Prostate gland (tissue), 2 donors: ENCODE data around the gene LGR4. TPM values are rescaled to one million over a fixed set of nuclear protein-coding genes. Genes with fewer than 3 reads are reported as not detected.

ENCODE experiments used
- DNase-seq: peaks from one replicate; pipeline ENCODE4 v3.0.0-alpha.2; 2019; ENCODE audit warnings: low spot score
- H3K27ac ChIP-seq, 2 donors: fragments of 200-600 bp; sonication (generic); 2 replicates each; pipeline ENCODE4 v1.5.1; 2017 to 2019
- H3K27me3 ChIP-seq: fragments of 200-600 bp; sonication (generic); replicated peaks from 2 replicates; pipeline ENCODE4 v1.5.1; 2019; ENCODE audit not compliant: insufficient read depth
- H3K36me3 ChIP-seq, 2 donors: fragments of 200-600 bp; sonication (generic); 1 replicate in 1 of 2; 2 replicates in 1 of 2; pipeline versions ENCODE4 v1.5.1 to v1.8.1; 2017 to 2019
- H3K4me1 ChIP-seq: fragments of 200-600 bp; sonication (generic); replicated peaks from 2 replicates; pipeline ENCODE4 v1.5.1; 2019
- H3K4me3 ChIP-seq, 2 donors: fragments of 200-600 bp; sonication (generic); 2 replicates each; pipeline ENCODE4 v1.5.1; 2017 to 2019
- H3K9me3 ChIP-seq: fragments of 200-600 bp; sonication (generic); 2 replicates; pipeline ENCODE4 v1.5.1; 2017
- POLR2A ChIP-seq: fragments of 450-650 bp; IDR thresholded peaks from one replicate; pipeline ENCODE4 v1.6.1; 2016; ENCODE audit warnings: antibody characterized with exemption, mild to moderate bottlenecking
- POLR2AphosphoS5 ChIP-seq: sonication (generic); formaldehyde crosslinking; IDR thresholded peaks from one replicate; pipeline ENCODE4 v1.6.1; 2017; ENCODE audit warnings: antibody characterized with exemption
- WGBS: methylation state at CpG from one replicate; pipeline ENCODE4 v1.1.5; 2018; 5-methylcytosine and 5-hydroxymethylcytosine counted together
- intact Hi-C: fragments of 100-400 bp; cut with DNase I; formaldehyde crosslinking; loops from one replicate; pipeline ENCODE4 v1.14.2; 2022
- total RNA-seq, 2 donors: library from RNA; depleted of rRNA; stranded (reverse); fragments of >200 nt; gene quantifications; one replicate each; pipeline ENCODE4 v1.1.0, GENCODE V29; 2016
- TF ChIP-seq, protein P1 (sequence below), 4 experiments: fragments of 200-600 bp in 2 of 4; fragments of 450-650 bp in 2 of 4; sonication (generic) in 2 of 4; IDR thresholded peaks; 1 replicate in 3 of 4; 2 replicates in 1 of 4; pipeline ENCODE4 v1.5.1; 2016 to 2019; ENCODE audit warnings: antibody characterized with exemption in 4 of 4, mild to moderate bottlenecking in 2 of 4, moderate library complexity in 2 of 4

The LGR4 gene
- total RNA-seq, 2 donors from 2014 or later = 49.2 to 97.2 TPM

DNA sequence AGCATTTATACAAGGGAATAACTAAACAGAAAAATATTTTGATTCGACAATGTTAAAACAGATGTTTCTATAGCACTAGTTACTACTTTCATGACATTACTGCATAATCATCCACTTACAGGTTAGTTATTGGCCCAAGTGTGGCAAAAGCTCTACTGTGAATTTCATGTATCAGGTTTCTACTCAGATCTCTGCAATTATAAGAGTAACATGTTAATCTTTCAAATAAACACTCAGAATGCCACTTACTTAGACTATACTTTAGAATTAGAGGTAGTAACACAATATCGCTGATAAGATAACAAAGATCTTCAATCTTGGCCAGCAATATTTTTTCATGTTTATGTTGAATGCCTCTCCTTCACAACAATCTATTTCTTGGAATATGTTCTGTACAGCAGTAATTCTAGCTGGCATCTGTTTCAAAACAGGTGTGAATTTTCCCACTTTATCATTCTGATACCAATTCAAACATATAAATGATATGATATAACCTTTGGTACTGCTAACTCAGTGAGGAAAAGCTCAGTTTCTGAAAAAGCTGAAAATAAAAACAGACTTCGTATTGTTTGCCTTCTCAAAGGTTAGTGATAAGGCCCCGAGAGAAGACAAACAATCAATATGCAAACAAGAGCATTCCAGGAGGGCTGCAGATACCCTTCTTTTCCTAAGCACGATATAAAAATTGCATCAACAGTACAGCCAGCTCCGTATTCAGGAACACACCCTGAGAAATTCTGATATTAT, 98.6 kb downstream of the LGR4 start:
- Histone ChIP-seq H3K9me3 (no peaks in the 10 kb centered on the region), H3K4me1 (no peaks in the 10 kb centered on the region), H3K27ac (no peak overlapping the region), H3K36me3 (no peaks in the 10 kb centered on the region), H3K27me3 (no peaks in the 10 kb centered on the region), H3K4me3 (no peak overlapping the region)
- TF ChIP-seq, protein P1, sequence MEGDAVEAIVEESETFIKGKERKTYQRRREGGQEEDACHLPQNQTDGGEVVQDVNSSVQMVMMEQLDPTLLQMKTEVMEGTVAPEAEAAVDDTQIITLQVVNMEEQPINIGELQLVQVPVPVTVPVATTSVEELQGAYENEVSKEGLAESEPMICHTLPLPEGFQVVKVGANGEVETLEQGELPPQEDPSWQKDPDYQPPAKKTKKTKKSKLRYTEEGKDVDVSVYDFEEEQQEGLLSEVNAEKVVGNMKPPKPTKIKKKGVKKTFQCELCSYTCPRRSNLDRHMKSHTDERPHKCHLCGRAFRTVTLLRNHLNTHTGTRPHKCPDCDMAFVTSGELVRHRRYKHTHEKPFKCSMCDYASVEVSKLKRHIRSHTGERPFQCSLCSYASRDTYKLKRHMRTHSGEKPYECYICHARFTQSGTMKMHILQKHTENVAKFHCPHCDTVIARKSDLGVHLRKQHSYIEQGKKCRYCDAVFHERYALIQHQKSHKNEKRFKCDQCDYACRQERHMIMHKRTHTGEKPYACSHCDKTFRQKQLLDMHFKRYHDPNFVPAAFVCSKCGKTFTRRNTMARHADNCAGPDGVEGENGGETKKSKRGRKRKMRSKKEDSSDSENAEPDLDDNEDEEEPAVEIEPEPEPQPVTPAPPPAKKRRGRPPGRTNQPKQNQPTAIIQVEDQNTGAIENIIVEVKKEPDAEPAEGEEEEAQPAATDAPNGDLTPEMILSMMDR (IDR thresholded peaks at IDR 0.05) = no peak
- TF ChIP-seq POLR2A = no peak
- TF ChIP-seq POLR2AphosphoS5 = no peak
- DNase-seq = no peak
- 72% methylated on average over 6 of the region's 6 CpGs for WGBS
- intact Hi-C loops = no loop called here

- DNase-seq = no peak
- WGBS = 94% methylated on average over 3 of the region's 3 CpGs
- H3K36me3 ChIP-seq = no peaks in the 10 kb centered on the region
These were observed 99.2 kb downstream of the LGR4 start for GRCh38 chr11:27373392-27373791.

GRCh38 chr11:27372164-27372563, 100.4 kb downstream of the LGR4 start:
- Histone ChIP-seq H3K4me3 (no peak overlapping the region), H3K27me3 (no peaks in the 10 kb centered on the region), H3K4me1 (no peaks in the 10 kb centered on the region), H3K36me3 (no peaks in the 10 kb centered on the region), H3K27ac (no peak overlapping the region), H3K9me3 (no peaks in the 10 kb centered on the region)
- DNase-seq = no peak
- intact Hi-C loops = no loop called here
- TF ChIP-seq, protein P1 (IDR thresholded peaks at IDR 0.05) = no peak
- TF ChIP-seq POLR2A (no peak), POLR2AphosphoS5 (no peak)
- WGBS = 86% methylated on average over 2 of the region's 2 CpGs

More at GRCh38 chr11:27373392-27373791, 99.2 kb downstream of the LGR4 start:
- Histone ChIP-seq H3K9me3 (no peaks in the 10 kb centered on the region), H3K4me3 (no peak overlapping the region), H3K4me1 (no peaks in the 10 kb centered on the region), H3K27me3 (no peaks in the 10 kb centered on the region), H3K27ac (no peak overlapping the region)
- TF ChIP-seq POLR2AphosphoS5 (no peak), POLR2A (no peak)
- TF ChIP-seq, protein P1 (IDR thresholded peaks at IDR 0.05) = no peak
- intact Hi-C loops = no loop called here

- TF ChIP-seq POLR2AphosphoS5 (no peak), POLR2A (no peak)
- TF ChIP-seq, protein P1 (IDR thresholded peaks at IDR 0.05) = no peak
- H3K9me3 ChIP-seq = no peaks in the 10 kb centered on the region
- no peaks in the 10 kb centered on the region for H3K36me3 ChIP-seq
- DNase-seq = no peak
- H3K27ac ChIP-seq = no peak overlapping the region
- intact Hi-C loops = no loop called here
- no peaks in the 10 kb centered on the region for H3K27me3 ChIP-seq
- no peaks in the 10 kb centered on the region for H3K4me1 ChIP-seq
- no peak overlapping the region for H3K4me3 ChIP-seq
These were observed 101.1 kb downstream of the LGR4 start for GRCh38 chr11:27371489-27371888.

- H3K27me3 ChIP-seq = no peaks in the 10 kb centered on the region
- no peaks in the 10 kb centered on the region for H3K4me1 ChIP-seq
- no peak for DNase-seq
- TF ChIP-seq, protein P1 (IDR thresholded peaks at IDR 0.05) = no peak
- no peak overlapping the region for H3K4me3 ChIP-seq
- H3K36me3 ChIP-seq = no peaks in the 10 kb centered on the region
- no peak overlapping the region for H3K27ac ChIP-seq
- WGBS = 32% methylated on average over 2 of the region's 2 CpGs
- intact Hi-C loops = no loop called here
- H3K9me3 ChIP-seq = no peaks in the 10 kb centered on the region
These were observed 102.2 kb downstream of the LGR4 start for GRCh38 chr11:27370374-27370773.
